ENCODE results near the gene CAMK1G. TPM values are rescaled to one million over a fixed set of nuclear protein-coding genes. Genes with fewer than 3 reads are reported as not detected.

CAMK1G gene
- total RNA-seq, 1 donor from 2014 or later = not detected

GRCh38 chr1:209552406-209553264 lies 30.9 kb upstream of the CAMK1G start:
- Mint-ChIP-seq H3K27ac (no peak overlapping the region), H3K27me3 (ENCODE audit: low read depth) (peaks cover 15% of the 10 kb centered on the region), H3K36me3 (ENCODE audit: low read depth) (no peaks in the 10 kb centered on the region), H3K9me3 (no peaks in the 10 kb centered on the region), H3K4me3 (ENCODE audit: low read depth) (no peak overlapping the region), H3K4me1 (ENCODE audit: low read depth) (no peaks in the 10 kb centered on the region)
- intact Hi-C loops (cut with micrococcal nuclease) = no loop called here
- DNase-seq (ENCODE audit: low spot score) = no peak

GRCh38 chr1:209554761-209555611 lies 28.5 kb upstream of the CAMK1G start:
- DNase-seq (ENCODE audit: low spot score) = no peak
- no peak overlapping the region for H3K27ac Mint-ChIP-seq
- intact Hi-C loops (cut with micrococcal nuclease) = no loop called here
- H3K36me3 Mint-ChIP-seq (ENCODE audit: low read depth) = no peaks in the 10 kb centered on the region
- H3K9me3 Mint-ChIP-seq = no peaks in the 10 kb centered on the region
- H3K27me3 Mint-ChIP-seq (ENCODE audit: low read depth) = peaks cover 15% of the 10 kb centered on the region
- H3K4me1 Mint-ChIP-seq (ENCODE audit: low read depth) = no peaks in the 10 kb centered on the region
- H3K4me3 Mint-ChIP-seq (ENCODE audit: low read depth) = no peak overlapping the region

- H3K36me3 Mint-ChIP-seq (ENCODE audit: low read depth) = no peaks in the 10 kb centered on the region
- H3K4me1 Mint-ChIP-seq (ENCODE audit: low read depth) = no peaks in the 10 kb centered on the region
- H3K9me3 Mint-ChIP-seq = no peaks in the 10 kb centered on the region
- no peak overlapping the region for H3K4me3 Mint-ChIP-seq (ENCODE audit: low read depth)
- no peak overlapping the region for H3K27ac Mint-ChIP-seq
- H3K27me3 Mint-ChIP-seq (ENCODE audit: low read depth) = peaks cover 14% of the 10 kb centered on the region
- intact Hi-C loops (cut with micrococcal nuclease) = no loop called here
- DNase-seq (ENCODE audit: low spot score) = no peak
Measured at GRCh38 chr1:209556162-209556690, 27.3 kb upstream of the CAMK1G start.

GRCh38 chr1:209557221-209557620 lies 26.3 kb upstream of the CAMK1G start:
- Mint-ChIP-seq H3K4me3 (ENCODE audit: low read depth) (no peak overlapping the region), H3K27ac (no peak overlapping the region), H3K36me3 (ENCODE audit: low read depth) (no peaks in the 10 kb centered on the region), H3K27me3 (ENCODE audit: low read depth) (peaks cover 12% of the 10 kb centered on the region), H3K9me3 (no peaks in the 10 kb centered on the region), H3K4me1 (ENCODE audit: low read depth) (no peaks in the 10 kb centered on the region)
- no peak for DNase-seq (ENCODE audit: low spot score)
- intact Hi-C loops (cut with micrococcal nuclease) = no loop called here

- H3K4me1 Mint-ChIP-seq (ENCODE audit: low read depth) = no peaks in the 10 kb centered on the region
- H3K36me3 Mint-ChIP-seq (ENCODE audit: low read depth) = no peaks in the 10 kb centered on the region
- no peak for DNase-seq (ENCODE audit: low spot score)
- H3K27ac Mint-ChIP-seq = no peak overlapping the region
- H3K27me3 Mint-ChIP-seq (ENCODE audit: low read depth) = peaks cover 12% of the 10 kb centered on the region
- no peaks in the 10 kb centered on the region for H3K9me3 Mint-ChIP-seq
- no peak overlapping the region for H3K4me3 Mint-ChIP-seq (ENCODE audit: low read depth)
- intact Hi-C loops (cut with micrococcal nuclease) = no loop called here
Measured at GRCh38 chr1:209560529-209560928, 23.0 kb upstream of the CAMK1G start.

DNA sequence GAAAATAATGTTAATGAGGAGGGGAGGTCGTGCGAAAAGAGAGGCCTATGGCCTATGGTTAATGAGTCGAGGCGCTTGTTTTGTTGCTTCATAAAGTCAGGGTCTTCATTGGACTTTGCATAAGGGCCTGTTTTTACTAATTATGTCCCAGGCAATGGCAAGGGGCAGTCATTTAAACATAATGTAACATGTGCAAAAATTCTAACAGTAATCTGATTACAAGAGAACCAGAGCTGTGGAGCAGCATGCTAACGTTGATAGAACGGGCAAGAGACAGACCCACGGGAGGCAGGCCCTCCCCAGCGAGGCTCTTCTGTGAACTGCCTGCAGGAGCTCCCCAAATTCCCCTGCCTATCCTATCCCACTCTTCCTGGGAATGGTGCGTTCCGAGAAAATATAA lies 22.6 kb upstream of the CAMK1G start:
- Mint-ChIP-seq H3K9me3 (no peaks in the 10 kb centered on the region), H3K27ac (no peak overlapping the region), H3K36me3 (ENCODE audit: low read depth) (no peaks in the 10 kb centered on the region), H3K4me3 (ENCODE audit: low read depth) (no peak overlapping the region), H3K27me3 (ENCODE audit: low read depth) (peaks cover 13% of the 10 kb centered on the region), H3K4me1 (ENCODE audit: low read depth) (peaks cover under 1% of the 10 kb centered on the region)
- intact Hi-C loops (cut with micrococcal nuclease) = no loop called here
- no peak for DNase-seq (ENCODE audit: low spot score)

GRCh38 chr1:209561532-209561931 lies 22.0 kb upstream of the CAMK1G start:
- no peak overlapping the region for H3K4me3 Mint-ChIP-seq (ENCODE audit: low read depth)
- no peaks in the 10 kb centered on the region for H3K9me3 Mint-ChIP-seq
- intact Hi-C loops (cut with micrococcal nuclease) = no loop called here
- H3K27me3 Mint-ChIP-seq (ENCODE audit: low read depth) = peaks cover 10% of the 10 kb centered on the region
- H3K27ac Mint-ChIP-seq = no peak overlapping the region
- H3K36me3 Mint-ChIP-seq (ENCODE audit: low read depth) = no peaks in the 10 kb centered on the region
- DNase-seq (ENCODE audit: low spot score) = no peak
- H3K4me1 Mint-ChIP-seq (ENCODE audit: low read depth) = peaks cover 6% of the 10 kb centered on the region

GRCh38 chr1:209564849-209565248 lies 18.7 kb upstream of the CAMK1G start:
- intact Hi-C loops (cut with micrococcal nuclease) = loop anchor here (5.0 kb wide), 1 partner anchor 913 kb away; no protein-coding TSS in a partner anchor
- Mint-ChIP-seq H3K9me3 (no peaks in the 10 kb centered on the region), H3K27me3 (ENCODE audit: low read depth) (peaks cover 14% of the 10 kb centered on the region), H3K4me1 (ENCODE audit: low read depth) (peaks cover 16% of the 10 kb centered on the region), H3K4me3 (ENCODE audit: low read depth) (no peak overlapping the region), H3K27ac (no peak overlapping the region), H3K36me3 (ENCODE audit: low read depth) (no peaks in the 10 kb centered on the region)
- DNase-seq (ENCODE audit: low spot score) = no peak

DNA sequence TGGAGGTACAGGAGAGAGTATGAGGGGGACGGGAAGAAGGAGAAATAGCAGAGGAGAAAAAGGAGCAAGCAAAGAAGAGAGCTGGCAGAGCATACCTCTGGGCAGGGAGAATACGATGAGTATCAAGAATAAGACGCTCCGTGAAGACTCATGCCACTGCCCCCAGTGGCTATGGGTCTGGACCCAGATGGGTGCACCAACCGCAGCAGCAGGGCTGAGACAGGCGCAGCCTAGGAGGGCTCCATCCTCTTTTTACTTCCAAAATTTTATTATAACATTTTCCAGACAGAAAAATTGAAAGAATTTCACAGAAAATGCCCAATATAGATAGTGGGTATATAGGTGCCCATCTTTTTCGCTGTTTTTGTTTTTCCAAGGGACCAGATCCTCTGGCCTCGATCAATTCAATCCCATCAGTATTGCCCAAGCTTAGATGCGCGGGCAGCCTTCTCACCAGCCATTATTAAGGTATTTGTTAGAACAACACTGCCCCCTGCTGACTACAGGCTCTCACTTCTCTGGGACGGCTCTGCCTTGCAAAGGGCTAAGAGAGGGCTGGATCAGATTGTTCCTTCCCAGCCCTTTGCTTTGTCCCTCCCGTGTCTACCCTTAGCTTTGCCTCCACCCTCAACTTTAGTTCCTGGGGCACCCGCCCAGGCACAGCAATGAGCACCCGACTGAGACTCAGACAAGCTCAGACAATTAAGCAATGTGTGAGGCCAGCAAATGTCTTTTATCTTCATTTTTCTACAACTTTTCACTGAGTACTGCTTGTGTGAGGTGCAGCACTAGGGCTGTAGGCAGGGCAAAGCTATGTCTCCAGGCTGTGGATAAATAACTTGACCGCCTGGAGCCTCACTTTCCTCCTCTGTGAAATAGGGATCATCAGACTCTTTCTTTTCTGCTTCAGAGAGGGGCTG lies 17.5 kb upstream of the CAMK1G start:
- Mint-ChIP-seq H3K9me3 (no peaks in the 10 kb centered on the region), H3K27me3 (ENCODE audit: low read depth) (peaks cover 17% of the 10 kb centered on the region), H3K4me3 (ENCODE audit: low read depth) (no peak overlapping the region), H3K27ac (no peak overlapping the region), H3K36me3 (ENCODE audit: low read depth) (no peaks in the 10 kb centered on the region), H3K4me1 (ENCODE audit: low read depth) (peaks cover 19% of the 10 kb centered on the region)
- intact Hi-C loops (cut with micrococcal nuclease) = loop anchor here (5.0 kb wide), 1 partner anchor 914 kb away; no protein-coding TSS in a partner anchor
- peak; percentile 57 for DNase-seq (ENCODE audit: low spot score)

GRCh38 chr1:209567698-209568175 lies 15.8 kb upstream of the CAMK1G start:
- Mint-ChIP-seq H3K9me3 (no peaks in the 10 kb centered on the region), H3K36me3 (ENCODE audit: low read depth) (no peaks in the 10 kb centered on the region), H3K27ac (no peak overlapping the region), H3K4me3 (ENCODE audit: low read depth) (no peak overlapping the region), H3K27me3 (ENCODE audit: low read depth) (peaks cover 28% of the 10 kb centered on the region), H3K4me1 (ENCODE audit: low read depth) (peaks cover 19% of the 10 kb centered on the region)
- DNase-seq (ENCODE audit: low spot score) = no peak
- intact Hi-C loops (cut with micrococcal nuclease) = loop anchor here (2.0 to 5.0 kb wide), 2 partner anchors 125 to 915 kb away; no protein-coding TSS in a partner anchor

DNA sequence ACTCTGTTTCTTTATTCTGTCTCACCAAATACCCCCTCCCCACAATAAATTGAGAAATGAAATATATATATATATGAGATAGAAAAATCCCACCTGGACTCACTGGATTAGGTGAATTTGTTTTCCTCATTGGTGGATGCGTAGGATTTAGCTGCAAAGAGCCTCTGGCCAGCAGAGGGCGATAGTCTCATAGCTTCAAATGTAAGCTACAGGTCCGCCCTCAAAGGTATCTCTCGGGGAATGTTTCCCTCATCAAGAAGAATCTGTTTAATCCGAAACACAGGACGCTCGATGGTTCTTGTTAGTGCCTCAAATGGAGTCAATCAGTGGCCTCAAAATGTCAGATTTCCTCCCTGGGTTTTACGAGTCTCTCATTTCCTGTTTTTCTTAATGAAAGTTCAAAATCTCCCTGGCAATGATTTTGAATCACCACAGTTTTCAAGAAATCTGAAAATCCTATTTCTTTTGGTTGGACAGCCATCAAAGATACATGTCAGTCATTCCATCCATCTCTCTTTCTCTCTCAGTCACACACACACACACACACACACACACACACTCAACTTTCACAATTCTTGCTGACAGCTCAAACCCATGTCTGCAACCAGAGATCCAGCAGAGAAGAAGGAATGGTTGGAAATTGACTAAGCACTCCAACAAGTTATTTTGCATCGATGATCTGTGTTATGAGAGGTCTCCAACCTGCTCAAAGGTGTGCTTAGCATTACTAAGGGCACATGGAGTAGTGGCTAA lies 13.9 kb upstream of the CAMK1G start:
- H3K36me3 Mint-ChIP-seq (ENCODE audit: low read depth) = no peaks in the 10 kb centered on the region
- peaks cover 19% of the 10 kb centered on the region for H3K4me1 Mint-ChIP-seq (ENCODE audit: low read depth)
- DNase-seq (ENCODE audit: low spot score) = peak; percentile 54
- peaks cover 29% of the 10 kb centered on the region for H3K27me3 Mint-ChIP-seq (ENCODE audit: low read depth)
- intact Hi-C loops (cut with micrococcal nuclease) = loop anchor here (1.0 to 10.0 kb wide), 4 partner anchors 123 to 917 kb away; no protein-coding TSS in a partner anchor
- H3K4me3 Mint-ChIP-seq (ENCODE audit: low read depth) = no peak overlapping the region
- H3K9me3 Mint-ChIP-seq = no peaks in the 10 kb centered on the region
- H3K27ac Mint-ChIP-seq = no peak overlapping the region

Measured in activated T-helper 2 cell treated with anti-CD3 and anti-CD28 coated beads, Interferon-gamma antibody, Interleukin-2, Interleukin-4, amounts not matched to agents 10 μg/mL and 5 μg/mL and 100 μg/mL, durations not matched to agents 14 hours and 24 hours and 36 hours (primary cell).